ENCODE data around the gene PGAP1. TPM values are rescaled to one million over a fixed set of nuclear protein-coding genes. Genes with fewer than 3 reads are reported as not detected.

Gene PGAP1
- total RNA-seq, 1 experiment from 2014 or later: 21.0 TPM

- no peak overlapping the region for H2BK120ac ChIP-seq (ENCODE audit: low read depth, low read length, poor library complexity, severe bottlenecking)
- no peaks in the 10 kb centered on the region for H4K20me1 ChIP-seq (ENCODE audit: control insufficient read depth, insufficient read depth, insufficient read length)
- no peaks in the 10 kb centered on the region for H3K23me2 ChIP-seq (ENCODE audit: insufficient read length, low read depth, low read length, poor library complexity, severe bottlenecking)
- H2BK15ac ChIP-seq (ENCODE audit: low read depth, low read length): no peak overlapping the region
- Mint-ChIP-seq H3K9me3 (no peaks in the 10 kb centered on the region; a peak in 1 of 5 replicates), H3K4me3 (no peak overlapping the region), H3K4me1 (peaks cover 24 to 33% of the 10 kb centered on the region in 2 experiments), H3K27me3 (ENCODE audit: low read depth) (no peaks in the 10 kb centered on the region), H3K36me3 (ENCODE audit: insufficient read depth in 1 of 3, low read depth in 3 of 3) (no peaks in the 10 kb centered on the region), H3K27ac (no peak overlapping the region)
- no peak overlapping the region for H3K23ac ChIP-seq (ENCODE audit: insufficient read length, low read depth, low read length)
- H3K27me3 ChIP-seq (ENCODE audit: insufficient read depth, low read length): no peaks in the 10 kb centered on the region
- no peaks in the 10 kb centered on the region for H3K79me2 ChIP-seq (ENCODE audit: insufficient read depth, low read length)
- no peak overlapping the region for H3K14ac ChIP-seq (ENCODE audit: insufficient read depth, low read length)
- H3K4me1 ChIP-seq (ENCODE audit: insufficient read depth, low read length): no peaks in the 10 kb centered on the region; the same call in 1 of the 2 replicates
- H3T11ph ChIP-seq (ENCODE audit: low read length): no peak overlapping the region
- no peak overlapping the region for H3K56ac ChIP-seq (ENCODE audit: insufficient read length, low read depth, low read length)
- H2BK12ac ChIP-seq (ENCODE audit: insufficient read length, low read depth, low read length): no peak overlapping the region
- no peak for TF ChIP-seq CTCF (conservative IDR thresholded peaks at IDR 0.05)
- H4K91ac ChIP-seq (ENCODE audit: insufficient read length, low read depth, low read length): no peak overlapping the region
- no peak overlapping the region for H4K5ac ChIP-seq (ENCODE audit: insufficient read length, low read depth, low read length)
- no peak overlapping the region for H3K4ac ChIP-seq (ENCODE audit: low read depth, low read length)
- no peaks in the 10 kb centered on the region for H3K79me1 ChIP-seq (ENCODE audit: insufficient read depth, low read depth, low read length, poor library complexity, severe bottlenecking)
- no peak overlapping the region for H4K8ac ChIP-seq (replicated peaks; ENCODE audit: insufficient read length, low read depth, low read length)
- no peak overlapping the region for H2BK20ac ChIP-seq (ENCODE audit: low read depth, low read length, poor library complexity, severe bottlenecking)
- no peak overlapping the region for H3K27ac ChIP-seq (ENCODE audit: insufficient read length, low read depth, low read length)
- no peak overlapping the region for H2AFZ ChIP-seq (ENCODE audit: low read length)
- no peak overlapping the region for H3K18ac ChIP-seq (ENCODE audit: insufficient read length, low read depth, low read length)
- no peak overlapping the region for H2AK5ac ChIP-seq (ENCODE audit: insufficient read length, low read length)
- no peak overlapping the region for H3K9ac ChIP-seq (ENCODE audit: extremely low read depth, insufficient read length, low read length)
- no peak for DNase-seq
- H2BK5ac ChIP-seq (ENCODE audit: insufficient read length, low read length): no peak overlapping the region
- no peak overlapping the region for H3K4me2 ChIP-seq (ENCODE audit: insufficient read depth, insufficient read length, low read length)
- no peaks in the 10 kb centered on the region for H3K9me3 ChIP-seq (ENCODE audit: control insufficient read depth, low read depth, low read length)
Observed at GRCh38 chr2:196961889-196962288, 35.4 kb upstream of the PGAP1 start.
